WTC11 (cell line): ENCODE measurements around the gene ALX4.

Experiments used
- CBFB ChIP-seq: sonication (generic); formaldehyde crosslinking; IDR thresholded peaks from 2 replicates; pipeline ENCODE4 v1.8.1; 2022; ENCODE audit warnings: mild to moderate bottlenecking, low read depth, missing genetic modification reagents
- CTCF ChIP-seq: fragments of 200-600 bp; IDR thresholded peaks from 2 replicates; pipeline ENCODE4 v1.8.0; 2022; ENCODE audit warnings: antibody characterized with exemption
- JUN ChIP-seq: sonication (generic); formaldehyde crosslinking; IDR thresholded peaks from 2 replicates; pipeline ENCODE4 v1.8.0; 2023; ENCODE audit warnings: mild to moderate bottlenecking, missing genetic modification reagents
- NR2C2 ChIP-seq: sonication (generic); formaldehyde crosslinking; IDR thresholded peaks from 2 replicates; pipeline ENCODE4 v1.8.0; 2022; ENCODE audit warnings: mild to moderate bottlenecking, missing genetic modification reagents

GRCh38 chr11:44275961-44276550 lies 33.9 kb downstream of the ALX4 start:
- TF ChIP-seq JUN (CRISPR knock-in tag) (no peak), CTCF (no peak), NR2C2 (no peak), CBFB (no peak)
